ENCODE measurements around the gene RALGPS1. TPM values are rescaled to one million over a fixed set of nuclear protein-coding genes. Genes with fewer than 3 reads are reported as not detected.

The RALGPS1 gene
- polyA plus RNA-seq, 1 donor: 7.9 TPM

DNA sequence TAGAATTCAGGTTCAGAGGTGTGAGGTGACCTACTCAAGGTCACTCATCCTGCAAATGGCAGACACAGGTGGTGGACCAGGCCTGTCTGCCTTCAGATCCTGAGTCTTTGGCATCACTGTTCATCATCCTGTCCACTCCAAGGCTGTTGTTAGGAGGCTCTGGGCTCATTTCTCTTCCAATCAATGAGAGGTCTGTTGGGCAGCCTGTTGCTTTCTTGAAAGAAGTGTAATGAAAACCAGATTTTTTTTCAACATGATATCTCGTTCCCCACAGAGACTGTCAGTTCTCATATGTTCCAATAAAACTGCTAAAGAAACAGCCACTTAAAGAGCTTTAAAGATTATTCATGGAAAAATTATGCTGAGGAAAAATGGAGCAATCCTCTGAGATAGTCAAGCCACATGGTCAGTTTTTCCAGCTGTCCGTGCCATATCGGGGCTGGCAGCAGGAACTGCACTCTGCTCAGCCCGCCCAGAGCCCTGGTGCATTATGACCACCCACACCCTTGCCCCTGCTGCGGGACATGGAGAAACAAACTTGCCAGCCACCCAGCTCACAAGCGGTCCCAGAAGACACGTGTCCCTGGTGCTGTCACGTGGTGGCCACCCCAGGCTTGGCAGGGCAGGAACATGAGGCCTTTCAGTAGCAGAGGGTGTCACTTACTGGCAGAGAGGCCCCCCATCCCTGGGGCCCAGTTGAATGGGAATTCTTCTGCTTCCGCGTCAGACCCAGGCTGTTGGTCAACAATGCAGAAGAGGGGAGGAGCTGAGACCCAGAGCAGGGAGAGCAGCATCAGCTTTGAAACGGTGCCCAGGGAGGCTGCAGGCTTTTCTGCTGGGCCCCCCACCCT is 271.6 kb downstream of the RALGPS1 start:
- peak; percentile 93 for DNase-seq (ENCODE audit: low read depth)

DNA sequence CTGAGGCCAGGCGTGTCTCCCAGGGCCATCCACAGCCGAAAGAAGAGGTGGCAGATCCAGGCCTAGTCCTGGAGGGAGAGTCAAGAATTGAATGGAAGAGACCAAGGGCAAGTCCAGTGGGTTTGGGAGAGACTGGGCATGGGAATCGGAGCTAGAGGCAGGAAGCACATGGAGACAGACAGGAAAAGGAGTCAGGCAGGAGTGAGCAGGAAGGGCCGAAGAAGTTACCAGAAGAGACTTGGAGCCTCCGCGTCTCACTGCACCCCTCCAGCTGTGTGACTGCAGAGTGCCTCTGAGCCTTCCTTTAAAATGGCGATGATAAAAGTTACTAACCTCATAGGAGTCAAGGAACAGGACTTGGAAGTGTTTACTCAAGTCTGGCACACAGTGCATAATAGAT is 272.2 kb downstream of the RALGPS1 start:
- no peak for DNase-seq (ENCODE audit: low read depth)

DNA sequence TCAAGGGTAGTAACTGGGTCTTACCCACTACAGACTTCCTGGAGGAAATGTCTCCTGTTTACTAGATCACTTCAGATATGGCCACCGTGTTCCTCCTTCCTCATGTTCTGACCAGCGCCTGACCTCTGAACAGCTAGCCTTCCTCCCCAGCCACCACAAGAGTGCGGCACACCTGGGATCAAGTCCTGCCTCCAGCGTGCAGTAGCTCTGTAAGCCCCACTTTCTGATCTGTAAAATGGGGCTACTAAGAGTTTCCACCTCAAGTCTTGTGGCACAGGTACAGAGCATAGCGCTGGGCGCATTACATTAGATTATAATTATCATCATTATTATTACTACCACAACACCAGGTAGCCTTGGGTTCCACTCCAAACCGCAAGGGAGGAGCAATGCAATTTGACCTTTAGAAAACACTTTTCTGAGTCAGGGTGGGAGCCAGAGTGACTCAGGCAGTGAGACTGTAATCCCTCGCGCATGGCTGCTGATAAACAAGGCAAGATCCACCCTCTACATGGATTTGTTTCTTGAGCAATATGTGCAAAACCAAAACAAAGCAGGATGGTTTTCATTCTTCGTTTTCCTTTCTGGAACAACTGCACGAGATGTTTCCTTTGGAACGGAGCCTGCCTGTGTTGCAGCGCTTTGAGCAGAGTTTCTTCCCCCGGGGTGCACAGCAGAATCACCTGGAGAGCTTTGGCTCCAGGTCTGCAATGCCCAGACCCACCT is 272.8 kb downstream of the RALGPS1 start:
- DNase-seq (ENCODE audit: low read depth): peak; percentile 84

DNA sequence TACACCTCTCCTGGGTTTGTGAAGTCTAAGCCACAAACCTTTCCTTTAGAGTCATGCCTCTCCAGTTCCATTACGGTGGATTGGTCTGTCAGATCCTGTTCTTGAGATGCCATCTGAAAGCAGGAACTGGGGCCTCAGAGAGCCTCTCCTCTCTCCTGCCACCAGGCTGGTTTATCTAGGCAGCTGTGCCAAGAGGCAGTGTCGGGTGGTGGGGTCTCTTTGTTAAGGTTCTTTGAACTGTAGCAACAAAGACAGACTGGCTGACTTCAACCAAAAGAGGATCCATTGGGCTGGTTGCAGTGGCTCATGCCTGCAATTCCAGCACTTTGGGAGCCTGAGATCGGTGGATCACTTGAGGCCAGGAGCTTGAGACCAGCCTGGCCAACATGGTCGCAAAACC is 273.8 kb downstream of the RALGPS1 start:
- no peak for DNase-seq (ENCODE audit: low read depth)

DNA sequence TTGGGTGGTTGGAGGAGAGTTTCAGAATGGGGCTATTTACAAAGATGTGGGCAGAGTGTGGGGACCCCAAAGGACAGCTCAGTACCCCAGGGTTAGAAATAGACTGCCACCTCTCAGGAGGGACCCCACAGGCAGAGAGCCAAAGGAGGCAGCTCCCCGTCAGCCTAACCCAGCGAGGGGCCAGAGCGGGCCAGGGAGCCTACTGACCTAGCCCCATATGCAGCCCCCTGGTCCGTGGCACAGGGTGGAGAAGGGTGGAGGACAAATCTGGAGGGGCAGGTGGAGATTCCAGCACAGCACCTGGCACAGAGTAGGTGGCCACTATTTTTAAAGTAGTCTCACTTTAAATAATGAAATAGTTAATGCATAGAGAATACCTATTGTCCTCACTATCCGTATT is 275.0 kb downstream of the RALGPS1 start:
- no peak for DNase-seq (ENCODE audit: low read depth)

DNA sequence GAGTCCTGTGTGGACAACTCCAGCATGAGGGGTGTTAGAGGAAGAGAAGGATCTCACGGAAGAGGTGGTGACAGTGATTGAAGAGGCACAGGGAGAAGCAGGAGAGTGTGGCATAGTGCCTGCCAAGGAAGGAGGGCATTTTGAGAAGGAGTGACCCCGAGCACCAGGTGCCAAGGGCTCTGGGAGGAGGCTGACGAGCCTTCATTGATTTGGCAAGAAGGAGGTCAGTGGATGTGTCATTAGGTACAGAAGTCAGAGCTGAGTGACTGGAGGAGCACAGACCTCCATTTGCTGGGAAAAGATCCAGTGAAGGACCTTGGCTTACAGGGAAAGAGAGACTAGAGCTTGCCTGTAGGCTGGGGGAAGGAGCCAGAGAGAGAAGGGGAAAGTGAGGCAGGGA is 278.2 kb downstream of the RALGPS1 start:
- no peak for DNase-seq (ENCODE audit: low read depth)

DNA sequence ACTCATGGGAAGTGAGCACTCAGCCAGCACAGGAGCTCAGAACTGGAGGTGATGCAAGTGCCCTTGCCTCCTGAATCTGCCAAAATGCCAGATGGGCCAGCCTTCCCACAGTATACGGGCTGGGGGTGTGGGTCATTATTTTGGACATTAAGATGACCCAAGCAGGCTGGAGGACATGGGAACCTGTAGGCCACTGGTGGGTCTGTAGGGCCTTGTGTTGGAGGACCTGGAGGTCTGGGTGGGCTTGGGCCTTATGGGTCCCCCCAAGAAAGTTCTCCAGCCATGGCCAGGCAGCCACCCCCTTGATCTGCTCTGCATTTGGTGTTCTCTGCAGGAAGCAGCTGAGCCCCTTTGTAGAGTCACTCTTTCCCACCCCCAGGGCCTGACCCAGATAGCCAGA is 278.9 kb downstream of the RALGPS1 start:
- DNase-seq (ENCODE audit: low read depth): no peak

DNA sequence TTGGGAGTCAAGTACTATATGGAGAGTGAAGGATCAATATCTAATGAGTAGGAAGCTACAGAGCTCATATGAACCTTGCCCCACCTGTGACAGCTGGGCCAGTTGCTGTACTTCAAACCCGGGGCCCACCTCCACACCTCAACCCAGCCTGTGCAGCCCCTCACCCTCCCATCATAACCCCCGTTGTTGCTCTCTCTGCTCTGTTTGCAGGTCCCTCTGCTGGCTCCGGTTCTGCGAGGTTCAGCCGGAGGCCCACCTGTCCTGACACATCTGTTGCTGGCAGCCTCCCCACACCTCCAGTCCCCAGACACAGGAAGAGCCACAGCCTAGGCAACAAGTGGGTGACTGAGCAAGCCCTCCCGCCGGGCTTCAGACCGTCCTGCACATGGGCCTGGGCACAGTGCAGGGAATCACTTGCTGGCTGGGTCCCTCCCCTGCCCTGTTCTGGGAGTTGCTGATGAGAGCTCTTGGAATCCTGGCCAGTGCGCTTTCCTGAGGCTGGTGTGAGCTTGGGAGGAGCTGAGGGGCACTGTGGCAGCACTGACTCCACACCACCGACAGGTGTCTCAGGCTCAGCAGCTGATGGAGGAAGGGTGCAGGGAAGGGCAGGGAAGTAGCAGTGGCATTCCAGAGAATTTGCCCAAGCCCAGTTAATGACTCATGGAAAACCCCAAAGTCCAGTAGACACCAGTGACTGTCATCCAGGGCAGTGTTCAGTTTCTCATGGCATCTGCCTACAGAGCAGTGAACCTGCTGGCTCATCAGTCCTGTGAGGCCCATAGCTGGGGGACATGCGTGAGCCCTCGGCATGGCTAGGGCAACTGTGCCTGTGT is 280.5 kb downstream of the RALGPS1 start:
- no peak for DNase-seq (ENCODE audit: low read depth)

DNA sequence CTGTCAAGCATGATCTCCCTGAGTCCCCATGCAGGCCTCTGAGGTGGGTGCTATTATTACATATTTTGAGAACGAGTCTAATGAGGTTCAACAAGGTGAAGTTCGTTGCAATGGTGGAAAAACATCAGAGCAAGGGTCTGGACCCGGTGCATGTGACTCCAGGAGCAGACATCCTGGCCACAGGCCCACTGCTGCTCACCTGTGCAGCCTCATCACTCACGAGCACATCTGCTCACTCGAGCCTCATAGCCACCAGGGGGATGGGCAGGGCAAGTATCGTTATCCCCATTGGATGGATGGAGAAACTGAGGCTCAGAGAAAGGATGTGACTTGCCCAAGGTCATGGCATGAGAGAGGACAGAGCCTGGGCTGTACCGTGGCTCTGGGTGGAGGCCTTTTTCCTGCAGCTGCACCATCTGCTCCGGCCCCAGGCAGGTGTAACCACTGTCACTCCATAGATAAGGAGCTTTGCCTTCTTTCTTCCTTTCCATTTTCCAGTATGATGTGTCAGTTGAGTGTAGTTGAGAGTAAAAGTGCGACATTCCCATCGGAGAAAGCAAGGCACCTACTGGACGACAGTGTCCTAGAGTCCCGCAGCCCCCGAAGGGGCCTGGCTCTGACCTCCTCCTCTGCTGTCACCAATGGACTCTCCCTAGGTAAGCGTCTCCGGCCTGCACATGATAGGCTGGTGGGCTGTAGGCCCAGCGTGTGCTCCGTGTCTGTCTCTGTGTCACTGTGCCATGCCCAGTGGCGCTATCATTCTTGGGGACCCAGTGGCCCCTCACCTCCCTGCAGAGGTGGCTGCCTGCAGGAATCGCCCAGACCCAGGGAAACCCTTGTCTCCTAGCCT is 281.6 kb downstream of the RALGPS1 start:
- no peak for DNase-seq (ENCODE audit: low read depth)

DNA sequence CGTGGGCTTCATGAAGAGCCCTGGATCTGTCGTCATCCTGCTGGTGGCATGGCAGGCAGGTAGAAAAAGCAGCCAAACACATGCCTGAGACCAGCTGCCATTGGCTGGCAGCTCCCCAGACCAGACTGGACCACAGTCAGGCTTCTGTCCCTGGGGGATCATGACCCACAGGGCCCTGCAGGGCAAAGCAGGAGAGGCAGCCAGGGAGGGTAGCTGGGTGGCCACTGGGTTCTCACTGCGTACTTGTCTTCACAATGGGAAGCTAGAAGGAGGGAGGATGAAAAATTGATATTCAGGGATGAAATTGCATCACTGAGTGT is 282.2 kb downstream of the RALGPS1 start:
- DNase-seq (ENCODE audit: low read depth): no peak

DNA sequence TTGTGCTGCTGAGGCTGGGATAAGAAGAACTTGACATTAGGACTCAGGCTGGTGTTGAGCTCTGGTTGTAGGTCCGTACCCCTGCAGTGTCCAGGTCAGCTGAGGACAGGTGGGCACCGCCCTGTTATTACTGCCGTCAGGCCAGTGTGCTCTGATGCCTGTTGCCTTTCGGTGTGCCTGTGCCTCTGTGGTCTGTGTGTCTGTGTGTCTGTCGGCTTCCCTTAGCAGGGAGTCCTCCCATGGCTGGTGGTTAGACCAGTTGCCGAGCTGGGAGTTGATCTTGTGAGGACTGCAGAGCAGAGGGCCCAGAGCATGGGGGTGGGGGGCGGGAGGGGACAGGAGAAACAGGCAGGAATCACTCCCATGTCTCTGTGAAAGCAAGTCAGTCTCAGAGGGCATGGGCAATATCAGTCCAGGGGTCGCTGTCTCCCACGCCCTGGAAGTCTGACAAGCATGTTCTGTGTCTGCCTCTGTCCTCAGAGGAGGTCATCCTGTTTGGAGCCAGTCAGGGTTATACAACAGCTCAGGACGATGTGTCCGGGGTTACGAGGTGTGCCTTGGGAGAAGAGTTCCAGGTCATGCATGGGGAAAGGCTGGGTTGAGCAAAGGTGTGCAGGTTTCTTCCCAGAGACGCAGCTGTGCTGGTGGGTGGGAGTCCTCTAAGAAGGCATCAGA is 282.7 kb downstream of the RALGPS1 start:
- no peak for DNase-seq (ENCODE audit: low read depth)

DNA sequence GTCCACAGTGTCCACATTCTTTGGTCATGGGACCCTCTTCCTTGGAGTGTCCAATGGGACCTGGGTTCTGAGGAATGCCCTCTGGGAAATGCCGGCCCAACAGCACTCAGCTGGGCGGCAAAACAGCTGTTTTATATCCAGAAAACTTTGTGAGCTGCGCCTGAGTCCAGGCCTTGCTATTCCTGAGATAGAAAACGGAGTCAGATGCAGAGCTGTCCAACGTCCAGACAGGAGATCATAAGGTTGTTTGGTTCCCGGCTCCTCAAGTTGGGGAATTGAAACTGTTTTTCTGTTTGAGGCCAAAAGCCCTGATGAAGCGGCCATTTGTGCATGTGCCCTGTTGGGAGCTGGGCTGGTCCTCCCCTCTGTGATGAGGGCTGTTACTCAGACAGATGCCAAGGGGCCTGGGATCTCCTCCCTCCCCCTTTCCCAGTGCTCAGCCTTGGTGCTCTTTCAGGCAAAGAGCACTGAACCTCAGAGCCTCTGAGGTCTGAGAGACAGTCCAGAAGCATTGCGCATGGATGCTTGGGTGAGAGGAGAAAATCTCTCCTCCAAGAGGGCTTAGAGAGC is 283.4 kb downstream of the RALGPS1 start:
- no peak for DNase-seq (ENCODE audit: low read depth)

DNA sequence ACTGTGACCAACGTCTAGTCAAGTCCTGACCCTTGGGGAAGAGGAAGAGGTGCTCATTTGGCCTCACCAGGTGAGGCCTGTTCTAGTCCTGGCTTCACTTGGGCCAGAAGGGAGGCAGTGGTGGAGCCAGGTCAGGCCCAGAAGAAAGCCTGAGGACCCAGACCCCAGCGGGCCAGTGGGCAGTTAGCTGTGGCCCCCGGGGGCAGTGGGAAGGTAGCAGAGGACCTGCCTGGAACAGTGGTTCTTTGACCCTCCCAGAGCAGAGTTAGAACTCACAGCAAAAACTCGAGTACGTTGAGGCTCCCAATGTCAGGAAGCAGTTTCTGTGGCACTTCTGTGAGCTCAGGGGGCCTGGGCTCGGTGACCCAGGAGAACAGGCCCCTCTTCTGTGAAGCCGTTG is 284.0 kb downstream of the RALGPS1 start:
- DNase-seq (ENCODE audit: low read depth): no peak

DNA sequence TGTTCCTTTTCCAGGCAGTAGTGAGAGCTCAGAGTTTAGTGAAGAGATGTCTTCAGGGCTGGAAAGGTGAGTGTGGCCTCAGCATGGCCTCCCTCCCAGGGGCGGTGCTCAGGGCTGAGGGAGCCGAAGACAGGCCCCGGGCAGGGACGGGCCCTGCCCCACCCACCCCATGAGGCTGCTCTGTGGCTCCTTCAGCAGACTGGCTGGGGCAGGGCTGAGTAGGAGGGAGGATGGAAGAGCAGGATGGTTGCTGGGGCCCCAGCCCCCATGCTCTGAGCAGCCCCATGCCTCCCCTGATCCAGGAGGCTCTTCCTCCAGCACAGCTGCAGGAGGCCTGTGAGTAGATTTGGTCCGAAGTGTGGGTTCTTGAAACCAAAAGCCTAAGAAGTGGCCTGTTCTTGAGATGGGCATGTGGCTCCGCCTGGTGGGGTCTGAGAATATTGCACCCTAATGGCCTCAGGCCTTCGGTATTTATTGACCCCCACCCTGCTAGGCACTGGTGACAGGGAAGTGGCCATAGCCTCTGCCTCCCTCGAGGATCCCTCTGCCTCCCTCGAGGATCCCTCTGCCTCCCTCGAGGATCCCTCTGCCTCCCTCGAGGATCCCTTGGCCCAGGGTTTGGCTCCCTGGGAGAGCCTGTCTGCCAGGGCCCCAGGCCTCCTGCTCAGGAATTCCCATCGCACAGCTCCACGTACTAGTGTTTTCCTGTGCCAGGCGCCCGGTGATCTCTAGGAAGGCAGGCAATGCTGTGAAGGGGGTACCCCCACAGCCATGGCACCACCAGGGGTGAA is 284.6 kb downstream of the RALGPS1 start:
- DNase-seq (ENCODE audit: low read depth): peak; percentile 80

DNA sequence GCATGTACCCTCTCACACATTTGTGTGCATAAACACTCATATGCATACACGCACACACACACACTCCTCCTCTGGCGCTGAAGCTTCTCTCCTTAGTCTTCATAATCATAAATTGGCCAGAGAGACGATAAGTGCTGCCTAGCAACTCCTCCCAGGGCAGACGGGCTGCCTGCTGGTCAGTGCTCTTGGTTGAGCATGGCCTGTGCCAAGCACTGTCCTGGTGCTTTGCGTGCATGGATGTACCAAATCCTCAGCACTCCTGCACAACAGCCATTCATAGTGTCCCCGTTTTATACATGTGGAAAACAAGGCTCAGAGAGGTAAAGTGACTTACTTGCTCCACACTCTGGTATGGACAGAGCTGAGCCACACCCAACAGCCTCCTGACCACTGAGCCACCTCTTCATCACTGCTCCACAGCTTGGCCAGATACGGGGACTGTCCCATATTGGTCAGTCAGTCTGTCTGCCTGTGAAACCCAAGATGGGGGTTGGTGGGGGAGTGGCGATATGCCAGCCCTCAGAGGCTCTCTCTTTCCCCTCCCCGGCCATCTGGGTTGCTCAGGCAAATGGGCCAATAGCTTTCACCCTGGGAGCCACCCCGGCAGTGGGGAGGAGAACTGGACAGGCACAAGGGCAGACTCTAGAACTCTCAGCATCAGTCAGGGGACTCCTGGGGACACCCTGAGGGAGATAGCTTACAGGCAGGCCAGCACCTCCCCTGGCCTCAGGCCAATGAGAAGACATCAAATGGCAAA is 285.7 kb downstream of the RALGPS1 start:
- no peak for DNase-seq (ENCODE audit: low read depth)

DNA sequence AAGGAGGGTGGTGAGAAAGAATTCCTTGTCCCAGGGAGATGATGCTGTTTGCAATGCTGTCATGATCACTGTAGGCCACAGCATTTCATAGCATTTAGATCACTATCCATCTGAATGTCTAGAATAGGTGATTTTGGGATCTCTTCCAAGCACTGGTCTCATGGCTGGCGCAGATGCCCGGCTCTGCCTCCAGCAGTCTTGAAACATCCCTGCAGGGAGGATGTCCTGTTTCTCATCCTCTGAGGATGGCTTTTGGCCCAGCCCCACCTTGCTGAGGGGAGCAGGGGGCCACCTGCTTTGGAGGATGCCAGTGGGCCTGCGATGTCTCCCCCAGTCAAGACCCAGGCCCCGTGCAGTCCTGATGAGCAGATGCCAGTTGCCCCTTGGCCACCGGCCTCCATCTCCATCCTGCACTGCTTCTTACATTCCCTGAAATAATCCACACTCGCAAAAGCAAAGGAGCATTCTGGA is 286.5 kb downstream of the RALGPS1 start:
- no peak for DNase-seq (ENCODE audit: low read depth)

DNA sequence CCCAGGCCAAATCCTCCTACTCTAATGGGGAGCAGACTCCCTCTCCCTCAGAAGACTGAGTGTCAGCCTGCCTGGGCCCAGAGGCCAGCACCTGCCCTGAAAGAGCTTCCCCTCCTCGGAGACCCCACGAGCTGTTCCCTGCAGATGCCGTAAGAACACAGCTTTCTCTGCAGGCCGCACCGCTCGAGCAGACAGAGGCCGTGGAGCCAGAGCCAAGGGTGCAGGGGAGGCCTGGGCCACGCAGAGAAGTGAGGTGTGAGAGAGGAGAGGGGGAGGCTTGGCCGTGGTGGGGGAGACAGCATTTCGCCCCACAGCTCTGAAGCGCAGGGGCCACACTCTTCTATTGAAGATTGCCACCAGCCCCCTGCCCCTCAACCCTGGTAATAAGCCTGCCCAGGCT is 287.1 kb downstream of the RALGPS1 start:
- DNase-seq (ENCODE audit: low read depth): no peak

DNA sequence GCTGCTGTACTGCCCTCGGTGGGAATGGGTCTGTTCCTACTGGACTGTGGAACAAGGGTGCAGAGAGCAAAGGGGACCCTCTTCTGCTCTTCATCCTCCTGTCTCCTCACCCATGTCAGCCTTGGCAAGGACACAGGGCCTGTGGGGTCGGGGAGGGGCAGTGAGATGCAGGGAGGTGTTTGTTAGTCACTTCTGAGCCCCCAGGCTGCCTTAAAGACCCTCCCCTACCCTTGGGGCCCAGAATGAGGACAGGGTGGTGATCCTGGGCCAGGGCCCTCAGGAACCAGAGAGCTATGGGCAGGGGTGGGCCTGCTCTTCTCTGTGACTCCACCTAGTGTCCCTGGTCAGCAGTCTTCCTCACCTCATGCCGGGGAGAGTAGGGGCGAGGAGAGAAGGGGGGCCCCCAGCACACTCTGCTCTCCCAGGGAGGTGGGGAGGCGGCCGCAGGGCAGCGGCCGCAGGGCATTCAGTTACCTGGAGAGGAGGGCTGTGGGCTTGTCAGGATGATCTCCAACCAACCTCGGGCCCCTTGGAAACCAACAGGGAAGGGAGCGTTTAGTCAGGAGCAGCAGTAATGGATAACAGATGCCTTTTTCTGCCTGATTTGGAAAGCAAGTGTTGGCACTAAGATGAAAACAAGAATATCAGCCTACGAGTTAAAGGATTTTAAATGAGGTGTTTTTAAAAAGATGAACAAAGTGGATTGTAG is 288.0 kb downstream of the RALGPS1 start:
- DNase-seq (ENCODE audit: low read depth): no peak

Measured in forelimb muscle (tissue), 1 donor.